ENCODE measurements around the gene TFB1M. TPM values are rescaled to one million over a fixed set of nuclear protein-coding genes. Genes with fewer than 3 reads are reported as not detected.

The TFB1M gene
- total RNA-seq, 1 donor from 2014 or later = 19.1 TPM

GRCh38 chr6:155310596-155310995 is 3.7 kb downstream of the TFB1M start:
- no peak overlapping the region for H3K4me3 Mint-ChIP-seq (ENCODE audit: unreplicated experiment)
- H3K4me1 Mint-ChIP-seq (ENCODE audit: unreplicated experiment) = peaks cover 14% of the 10 kb centered on the region
- DNase-seq (ENCODE audit: extremely low spot score, unreplicated experiment) = no peak
- no peaks in the 10 kb centered on the region for H3K9me3 Mint-ChIP-seq (ENCODE audit: unreplicated experiment)
- H3K27me3 Mint-ChIP-seq (ENCODE audit: unreplicated experiment) = no peaks in the 10 kb centered on the region
- peaks cover 11% of the 10 kb centered on the region for H3K36me3 Mint-ChIP-seq (ENCODE audit: unreplicated experiment)
- no peak overlapping the region for H3K27ac Mint-ChIP-seq (ENCODE audit: unreplicated experiment)
- TF ChIP-seq CTCF (IDR thresholded peaks at IDR 0.05) = no peak

GRCh38 chr6:155309150-155309549 is 5.1 kb downstream of the TFB1M start:
- Mint-ChIP-seq H3K9me3 (ENCODE audit: unreplicated experiment) (no peaks in the 10 kb centered on the region), H3K27me3 (ENCODE audit: unreplicated experiment) (no peaks in the 10 kb centered on the region), H3K4me1 (ENCODE audit: unreplicated experiment) (peaks cover 5% of the 10 kb centered on the region), H3K27ac (ENCODE audit: unreplicated experiment) (no peak overlapping the region), H3K36me3 (ENCODE audit: unreplicated experiment) (peaks cover 15% of the 10 kb centered on the region), H3K4me3 (ENCODE audit: unreplicated experiment) (no peak overlapping the region)
- no peak for TF ChIP-seq CTCF (IDR thresholded peaks at IDR 0.05)
- DNase-seq (ENCODE audit: extremely low spot score, unreplicated experiment) = no peak

- TF ChIP-seq CTCF (IDR thresholded peaks at IDR 0.05) = no peak
- Mint-ChIP-seq H3K4me1 (ENCODE audit: unreplicated experiment) (peaks cover 7% of the 10 kb centered on the region), H3K36me3 (ENCODE audit: unreplicated experiment) (peaks cover 17% of the 10 kb centered on the region)
Observed at GRCh38 chr6:155306958-155307357, 7.3 kb downstream of the TFB1M start.

GRCh38 chr6:155303361-155303870 is 10.9 kb downstream of the TFB1M start:
- peaks cover 18% of the 10 kb centered on the region for H3K36me3 Mint-ChIP-seq (ENCODE audit: unreplicated experiment)
- no peak overlapping the region for H3K4me3 Mint-ChIP-seq (ENCODE audit: unreplicated experiment)
- no peaks in the 10 kb centered on the region for H3K9me3 Mint-ChIP-seq (ENCODE audit: unreplicated experiment)
- peak overlapping the region; percentile 4 for H3K27ac Mint-ChIP-seq (ENCODE audit: unreplicated experiment)
- H3K27me3 Mint-ChIP-seq (ENCODE audit: unreplicated experiment) = no peaks in the 10 kb centered on the region
- TF ChIP-seq CTCF (IDR thresholded peaks at IDR 0.05) = no peak
- no peak for DNase-seq (ENCODE audit: extremely low spot score, unreplicated experiment)
- peaks cover 18% of the 10 kb centered on the region for H3K4me1 Mint-ChIP-seq (ENCODE audit: unreplicated experiment)

More at GRCh38 chr6:155306958-155307357, 7.3 kb downstream of the TFB1M start:
- no peaks in the 10 kb centered on the region for H3K9me3 Mint-ChIP-seq (ENCODE audit: unreplicated experiment)
- H3K27me3 Mint-ChIP-seq (ENCODE audit: unreplicated experiment) = no peaks in the 10 kb centered on the region
- H3K4me3 Mint-ChIP-seq (ENCODE audit: unreplicated experiment) = no peak overlapping the region
- DNase-seq (ENCODE audit: extremely low spot score, unreplicated experiment) = no peak
- H3K27ac Mint-ChIP-seq (ENCODE audit: unreplicated experiment) = no peak overlapping the region

GRCh38 chr6:155301867-155302266 is 12.4 kb downstream of the TFB1M start:
- H3K4me1 Mint-ChIP-seq (ENCODE audit: unreplicated experiment) = peaks cover 22% of the 10 kb centered on the region
- H3K27ac Mint-ChIP-seq (ENCODE audit: unreplicated experiment) = peak overlapping the region; percentile 71
- no peak overlapping the region for H3K4me3 Mint-ChIP-seq (ENCODE audit: unreplicated experiment)
- no peaks in the 10 kb centered on the region for H3K9me3 Mint-ChIP-seq (ENCODE audit: unreplicated experiment)
- no peaks in the 10 kb centered on the region for H3K27me3 Mint-ChIP-seq (ENCODE audit: unreplicated experiment)
- peaks cover 17% of the 10 kb centered on the region for H3K36me3 Mint-ChIP-seq (ENCODE audit: unreplicated experiment)
- TF ChIP-seq CTCF (IDR thresholded peaks at IDR 0.05) = no peak
- no peak for DNase-seq (ENCODE audit: extremely low spot score, unreplicated experiment)
